LNCAP (cell line): ENCODE measurements around the gene MSN.
A peak's percentile ranks its signal among the peaks of the same experiment; 100 is the strongest.

Source experiments
- TF ChIP-seq, protein P1 (sequence below): fragments of 450-650 bp; IDR thresholded peaks from 2 replicates; pipeline ENCODE4 v1.5.1; 2017; ENCODE audit warnings: mild to moderate bottlenecking

MSN gene

DNA sequence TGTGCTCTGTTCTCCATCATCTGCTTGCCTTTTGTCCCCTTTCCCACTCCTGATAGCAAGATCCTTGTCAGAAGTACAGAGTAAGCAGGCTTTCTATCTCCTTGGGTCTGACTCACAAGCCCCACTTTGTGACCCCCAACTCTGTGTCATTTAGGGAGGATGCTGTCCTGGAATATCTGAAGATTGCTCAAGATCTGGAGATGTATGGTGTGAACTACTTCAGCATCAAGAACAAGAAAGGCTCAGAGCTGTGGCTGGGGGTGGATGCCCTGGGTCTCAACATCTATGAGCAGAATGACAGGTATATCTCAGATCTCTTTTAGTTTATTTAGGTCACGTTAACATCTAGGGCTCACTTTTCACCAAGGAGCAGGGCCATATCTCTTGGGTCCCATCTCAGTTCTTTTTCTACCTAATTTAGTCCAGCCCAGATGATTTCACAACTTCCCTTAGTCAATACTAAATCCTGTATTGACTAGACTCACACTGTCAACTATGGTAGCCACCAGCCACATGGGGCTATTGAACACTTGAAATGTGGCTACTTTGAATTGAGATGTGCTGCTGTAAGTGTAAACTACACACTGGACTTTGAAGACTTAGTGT lies 64.3 kb downstream of the MSN start:
- TF ChIP-seq, protein P1, sequence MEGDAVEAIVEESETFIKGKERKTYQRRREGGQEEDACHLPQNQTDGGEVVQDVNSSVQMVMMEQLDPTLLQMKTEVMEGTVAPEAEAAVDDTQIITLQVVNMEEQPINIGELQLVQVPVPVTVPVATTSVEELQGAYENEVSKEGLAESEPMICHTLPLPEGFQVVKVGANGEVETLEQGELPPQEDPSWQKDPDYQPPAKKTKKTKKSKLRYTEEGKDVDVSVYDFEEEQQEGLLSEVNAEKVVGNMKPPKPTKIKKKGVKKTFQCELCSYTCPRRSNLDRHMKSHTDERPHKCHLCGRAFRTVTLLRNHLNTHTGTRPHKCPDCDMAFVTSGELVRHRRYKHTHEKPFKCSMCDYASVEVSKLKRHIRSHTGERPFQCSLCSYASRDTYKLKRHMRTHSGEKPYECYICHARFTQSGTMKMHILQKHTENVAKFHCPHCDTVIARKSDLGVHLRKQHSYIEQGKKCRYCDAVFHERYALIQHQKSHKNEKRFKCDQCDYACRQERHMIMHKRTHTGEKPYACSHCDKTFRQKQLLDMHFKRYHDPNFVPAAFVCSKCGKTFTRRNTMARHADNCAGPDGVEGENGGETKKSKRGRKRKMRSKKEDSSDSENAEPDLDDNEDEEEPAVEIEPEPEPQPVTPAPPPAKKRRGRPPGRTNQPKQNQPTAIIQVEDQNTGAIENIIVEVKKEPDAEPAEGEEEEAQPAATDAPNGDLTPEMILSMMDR, result no peak

DNA sequence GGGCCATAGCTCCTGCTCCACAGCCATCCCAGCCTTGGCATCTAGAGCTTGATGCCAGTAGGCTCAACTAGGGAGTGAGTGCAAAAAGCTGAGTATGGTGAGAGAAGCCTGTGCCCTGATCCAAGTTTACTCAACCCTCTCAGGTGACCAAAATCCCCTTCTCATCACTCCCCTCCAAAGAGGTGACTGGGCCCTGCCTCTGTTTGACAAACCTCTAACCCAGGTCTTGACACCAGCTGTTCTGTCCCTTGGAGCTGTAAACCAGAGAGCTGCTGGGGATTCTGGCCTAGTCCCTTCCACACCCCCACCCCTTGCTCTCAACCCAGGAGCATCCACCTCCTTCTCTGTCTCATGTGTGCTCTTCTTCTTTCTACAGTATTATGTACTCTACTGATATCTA lies 73.5 kb downstream of the MSN start:
- TF ChIP-seq, protein P1, result no peak

DNA sequence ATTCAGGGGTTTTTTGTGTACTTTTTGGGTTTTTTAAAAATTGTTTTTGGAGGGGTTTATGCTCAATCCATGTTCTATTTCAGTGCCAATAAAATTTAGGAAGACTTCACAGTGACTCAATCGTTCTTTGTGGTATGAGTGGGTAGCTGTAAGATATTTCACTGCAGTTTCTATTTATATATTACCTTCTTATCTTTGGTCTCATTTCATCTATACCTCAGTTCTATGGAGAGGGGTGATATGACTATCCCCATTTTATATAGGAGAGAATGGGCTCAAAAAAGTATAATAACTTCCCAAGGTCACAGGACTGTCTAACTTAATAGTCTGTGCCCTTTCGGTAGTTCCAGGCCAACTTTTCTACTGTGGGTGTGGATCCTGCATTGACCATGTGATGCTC lies 74.4 kb downstream of the MSN start:
- TF ChIP-seq, protein P1, result no peak

DNA sequence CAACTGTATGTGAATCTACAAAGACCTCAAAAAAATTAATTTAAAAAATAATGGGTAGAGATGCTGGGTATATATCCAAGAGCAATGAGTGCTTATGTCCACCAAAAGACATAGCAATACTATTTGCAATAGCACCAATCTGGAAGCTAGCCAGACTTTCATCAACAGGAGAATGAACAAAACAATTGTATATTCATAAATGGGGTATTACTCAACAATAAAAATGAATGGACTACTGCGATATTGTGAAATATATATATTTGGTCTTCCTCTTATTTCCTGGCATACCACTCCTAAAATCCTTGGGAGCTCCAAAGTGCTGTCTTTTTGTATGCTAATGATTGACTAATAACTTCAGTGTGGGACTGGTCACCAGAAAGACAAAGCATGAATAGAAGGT lies 77.5 kb downstream of the MSN start:
- TF ChIP-seq, protein P1, result no peak

DNA sequence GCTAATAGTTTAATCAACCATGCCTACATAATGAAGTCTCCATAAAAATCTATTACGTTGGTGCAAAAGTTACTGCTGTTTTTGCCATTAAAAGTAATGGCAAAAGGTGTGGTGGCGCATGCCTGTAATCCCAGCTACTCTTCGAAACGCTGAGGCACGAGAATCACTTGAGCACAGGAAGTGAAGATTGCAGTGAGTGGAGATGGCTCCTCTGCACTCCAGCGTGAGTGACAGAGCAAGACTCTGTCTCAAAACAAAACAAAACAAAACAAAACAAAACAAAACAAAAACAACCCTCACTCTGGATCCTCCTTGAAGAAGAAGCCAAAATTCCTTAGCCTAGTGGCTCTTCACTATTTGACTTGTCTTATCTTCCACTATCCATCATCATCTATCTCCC lies 78.0 kb downstream of the MSN start:
- TF ChIP-seq, protein P1, result no peak

DNA sequence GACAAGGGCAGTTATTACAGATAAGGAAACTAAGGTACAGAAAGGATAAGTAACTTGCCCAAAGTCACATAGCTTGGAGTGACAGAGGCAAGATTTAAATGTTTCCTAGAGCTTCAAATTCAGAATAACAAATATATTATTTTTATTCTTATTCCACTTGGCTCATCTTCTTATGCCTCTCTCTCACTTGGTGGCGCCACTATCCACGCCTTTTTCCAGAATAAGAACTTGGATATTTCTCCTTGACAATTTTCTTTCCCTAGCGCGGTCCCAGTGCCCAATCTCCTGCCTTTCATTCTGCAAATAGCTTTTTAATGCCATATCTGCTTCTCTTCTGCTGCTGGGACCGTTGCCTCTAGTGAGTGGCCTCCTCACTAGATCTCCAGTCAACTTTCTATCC lies 78.5 kb downstream of the MSN start:
- TF ChIP-seq, protein P1, result peak; percentile 26; the same call in 1 of the 2 replicates

DNA sequence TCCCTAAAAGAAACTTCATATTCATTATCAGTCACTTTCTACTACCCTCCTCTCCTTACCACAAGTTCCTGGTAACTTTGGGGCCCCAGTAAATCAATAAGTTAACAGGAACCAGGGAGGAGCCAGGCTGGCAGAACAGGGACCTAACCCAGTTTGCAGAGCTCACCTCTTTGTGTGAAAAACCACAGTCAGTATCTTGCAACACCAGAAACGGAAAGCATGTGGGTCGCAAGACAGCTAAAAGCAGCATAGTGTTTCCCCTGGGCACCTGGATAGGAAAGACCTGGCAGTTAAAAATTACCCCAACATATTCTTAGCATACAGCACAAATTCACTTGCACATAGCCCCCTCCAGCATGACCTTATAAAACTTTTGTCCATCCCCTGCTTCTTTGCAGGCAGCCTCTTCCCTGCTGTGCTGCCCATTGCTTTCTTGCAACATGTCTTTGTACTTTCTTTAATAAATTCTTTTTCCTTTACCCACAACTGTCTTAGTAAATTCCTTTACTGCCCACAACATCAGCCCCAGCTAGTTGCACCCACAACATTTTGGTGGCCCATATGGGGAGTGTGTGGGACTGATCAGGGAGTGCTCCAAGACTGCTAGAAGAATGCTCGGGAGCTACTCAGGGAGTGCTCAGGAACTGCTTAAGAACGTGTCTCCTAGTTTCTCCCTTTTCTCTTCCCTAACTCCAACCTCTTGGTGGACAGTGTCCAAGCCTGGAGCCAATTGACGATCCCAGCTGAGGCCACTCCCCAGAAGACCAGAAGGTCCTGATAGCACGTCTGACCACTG lies 83.4 kb downstream of the MSN start:
- TF ChIP-seq, protein P1, result no peak
